GM12878 (cell line): ENCODE measurements around the gene CNOT8. TPM values are rescaled to one million over a fixed set of nuclear protein-coding genes. Genes with fewer than 3 reads are reported as not detected.
A peak's percentile ranks its signal among the peaks of the same experiment; 100 is the strongest.

Experiments used
- BMI1 ChIP-seq: fragments of 450-650 bp; IDR thresholded peaks from 2 replicates; pipeline ENCODE4 v1.6.1; 2016; ENCODE audit warnings: mild to moderate bottlenecking, moderate library complexity, borderline replicate concordance
- CEBPB ChIP-seq, 2 experiments: fragments of 150-350 bp in 1 of 2; IDR thresholded peaks; 2 replicates each; pipeline ENCODE4 v1.6.1; 2012 to 2014; ENCODE audit warnings: low read depth in 2 of 2, low read length in 2 of 2, borderline replicate concordance in 1 of 2, inconsistent platforms in 1 of 2
- CHD4 ChIP-seq: fragments of 200-600 bp; sonication (generic); IDR thresholded peaks from 2 replicates; pipeline ENCODE4 v1.6.1; 2016; ENCODE audit warnings: mild to moderate bottlenecking
- CREB1 ChIP-seq: IDR thresholded peaks from 2 replicates; pipeline ENCODE4 v1.6.1; 2012; ENCODE audit warnings: low read depth, mild to moderate bottlenecking, inconsistent platforms
- CREM ChIP-seq: IDR thresholded peaks from 2 replicates; pipeline ENCODE4 v1.6.1; 2014; ENCODE audit warnings: antibody characterized with exemption, low read depth
- CTCF ChIP-seq, 3 experiments: IDR thresholded peaks in 2 of 3; conservative IDR thresholded peaks in 1 of 3; 2 replicates each; pipeline ENCODE4 v1.5.1; 2011; ENCODE audit warnings: low read depth in 3 of 3, low read length in 3 of 3, mild to moderate bottlenecking in 3 of 3, control low read depth in 2 of 3, moderate library complexity in 2 of 3, inconsistent platforms in 1 of 3, mixed read lengths in 1 of 3; ENCODE audit not compliant: control insufficient read depth in 2 of 3, insufficient read depth in 1 of 3; ENCODE audit errors: extremely low read depth in 1 of 3
- ESRRA ChIP-seq: IDR thresholded peaks from 2 replicates; pipeline ENCODE4 v1.6.1; 2012; ENCODE audit warnings: mild to moderate bottlenecking, low read length, improper control_type of control experiment
- EZH2 ChIP-seq: IDR thresholded peaks from 2 replicates; pipeline ENCODE4 v1.6.1; 2012; ENCODE audit warnings: low read depth, mild to moderate bottlenecking, control low read depth, inconsistent platforms, low read length, borderline replicate concordance; ENCODE audit not compliant: control insufficient read depth
- GATAD2B ChIP-seq: fragments of 450-650 bp; conservative IDR thresholded peaks from 2 replicates; pipeline ENCODE4 v1.6.1; 2017; ENCODE audit warnings: low read depth, mild to moderate bottlenecking, moderate library complexity
- LARP7 ChIP-seq: fragments of 450-650 bp; IDR thresholded peaks from 2 replicates; pipeline ENCODE4 v1.6.1; 2017; ENCODE audit warnings: mild to moderate bottlenecking
- MEF2A ChIP-seq: IDR thresholded peaks from 2 replicates; pipeline ENCODE4 v1.6.1; 2011; ENCODE audit warnings: low read depth, mild to moderate bottlenecking, low read length, moderate library complexity; ENCODE audit not compliant: insufficient read depth
- MEF2B ChIP-seq: fragments of 450-650 bp; IDR thresholded peaks from 2 replicates; pipeline ENCODE4 v1.6.1; 2018; ENCODE audit warnings: mild to moderate bottlenecking, moderate library complexity; ENCODE audit not compliant: partially characterized antibody, poor library complexity, severe bottlenecking
- MYB ChIP-seq: fragments of 150-350 bp; IDR thresholded peaks from 2 replicates; pipeline ENCODE4 v1.6.1; 2014; ENCODE audit warnings: mild to moderate bottlenecking, low read depth, low read length, borderline replicate concordance
- NFXL1 ChIP-seq: fragments of 450-650 bp; IDR thresholded peaks from 2 replicates; pipeline ENCODE4 v1.6.1; 2017; ENCODE audit warnings: antibody characterized with exemption, mild to moderate bottlenecking, borderline replicate concordance
- NRF1 ChIP-seq: conservative IDR thresholded peaks from 2 replicates; pipeline ENCODE4 v1.6.1; 2011; ENCODE audit warnings: mild to moderate bottlenecking, low read depth, low read length, improper control_type of control experiment
- RAD51 ChIP-seq: fragments of 450-650 bp; IDR thresholded peaks from 2 replicates; pipeline ENCODE4 v1.6.1; 2016; ENCODE audit warnings: moderate library complexity, mild to moderate bottlenecking, inconsistent platforms
- RB1 ChIP-seq: fragments of 450-650 bp; formaldehyde crosslinking; IDR thresholded peaks from 2 replicates; pipeline ENCODE4 v1.6.1; 2017; ENCODE audit warnings: mild to moderate bottlenecking, borderline replicate concordance
- RBBP5 ChIP-seq: fragments of 200-600 bp; sonication (generic); conservative IDR thresholded peaks from 2 replicates; pipeline ENCODE4 v1.6.1; 2016
- RELA ChIP-seq: fragments of 450-650 bp; IDR thresholded peaks from 2 replicates; pipeline ENCODE4 v1.8.0; 2014; ENCODE audit warnings: borderline replicate concordance; ENCODE audit not compliant: partially characterized antibody
- RELB ChIP-seq: fragments of 450-650 bp; IDR thresholded peaks from 2 replicates; pipeline ENCODE4 v1.6.1; 2017; ENCODE audit warnings: low read depth, mild to moderate bottlenecking, moderate library complexity
- SKIL ChIP-seq: fragments of 450-650 bp; IDR thresholded peaks from 2 replicates; pipeline ENCODE4 v1.6.1; 2017; ENCODE audit warnings: mild to moderate bottlenecking, low read depth, inconsistent platforms; ENCODE audit not compliant: poor library complexity, severe bottlenecking
- SUPT20H ChIP-seq: IDR thresholded peaks from 2 replicates; pipeline ENCODE4 v1.6.1; 2011; ENCODE audit warnings: low read depth, mild to moderate bottlenecking, low read length, moderate library complexity, borderline replicate concordance; ENCODE audit not compliant: control insufficient read depth
- TBL1XR1 ChIP-seq: IDR thresholded peaks from 2 replicates; pipeline ENCODE4 v1.6.1; 2012; ENCODE audit warnings: low read depth, low read length, improper control_type of control experiment
- TCF3 ChIP-seq: IDR thresholded peaks from 2 replicates; pipeline ENCODE4 v1.6.1; 2012; ENCODE audit warnings: low read depth, mild to moderate bottlenecking, low read length, borderline replicate concordance; ENCODE audit not compliant: insufficient read depth
- YBX1 ChIP-seq: fragments of 450-650 bp; IDR thresholded peaks from 2 replicates; pipeline ENCODE4 v1.6.1; 2016; ENCODE audit warnings: antibody characterized with exemption
- ZZZ3 ChIP-seq: IDR thresholded peaks from 2 replicates; pipeline ENCODE4 v1.6.1; 2011; ENCODE audit warnings: low read depth; ENCODE audit not compliant: control insufficient read depth, insufficient read length
- polyA plus RNA-seq, 11 experiments: library from polyadenylated mRNA; depleted of rRNA in 4 of 11; unstranded in 6 of 11; stranded (reverse) in 5 of 11; fragments of >200 nt; fragmentation: Nextera tagmentation in 4 of 11; fragmentation: Illumina TruSeq in 1 of 11; extraction: Ambion mirVana in 4 of 11; extraction: Trizol in 1 of 11; gene quantifications; 1 replicate in 1 of 11; 2 replicates in 10 of 11; pipeline versions ENCODE4 v1.2.1 to v1.2.3, GENCODE V29; 2011 to 2016; ENCODE audit warnings: inconsistent platforms in 2 of 11, missing spikeins in 2 of 11, low read depth in 1 of 11
- total RNA-seq, 4 experiments: library from RNA; depleted of rRNA in 3 of 4; stranded (reverse); fragments of >200 nt in 3 of 4; fragmentation: Illumina TruSeq in 1 of 4; extraction: Trizol in 1 of 4; gene quantifications; 2 replicates each; pipeline versions ENCODE4 v1.2.1 to v1.2.3, GENCODE V29; 2013 to 2021

The CNOT8 gene
- total and polyA plus RNA-seq, 10 of the 15 experiments (the other 5 are each of a cell fraction or from before 2014, with no cell fraction given) = 13.2 to 57.1 (median 39.0) TPM

- TF ChIP-seq SKIL (peak; percentile 24), CHD4 (no peak), LARP7 (peak; percentile 82), SUPT20H (no peak), RBBP5 (no peak), YBX1 (no peak), ZZZ3 (no peak), MEF2A (no peak), BMI1 (peak; percentile 94), ESRRA (no peak), EZH2 (no peak), GATAD2B (peak; percentile 60), NRF1 (no peak), MEF2B (no peak), TBL1XR1 (0 out of 2 replicates have a peak, but pooled peaks have one; percentile 27), TCF3 (no peak), RELB (peak; percentile 30), NFXL1 (no peak), CTCF (IDR thresholded peaks at IDR 0.05 in 2 of 3, conservative IDR thresholded peaks at IDR 0.05 in 1 of 3; ENCODE audit: control insufficient read depth in 2 of 3, extremely low read depth in 1 of 3, insufficient read depth in 1 of 3, low read depth in 3 of 3, low read length in 3 of 3) (0 out of 6 replicates have a peak, but pooled peaks of 1 of the 3 experiments have one; percentile 5), CREM (peak; percentile 48), CEBPB (IDR thresholded peaks at IDR 0.05; ENCODE audit: borderline replicate concordance in 1 of 2, low read depth in 2 of 2, low read length in 2 of 2) (no peak), RB1 (0 out of 2 replicates have a peak, but pooled peaks have one; percentile 58), RELA (no peak), MYB (no peak), RAD51 (no peak), CREB1 (peak; percentile 70)
Measured at GRCh38 chr5:154857530-154858296, 714 bp upstream of the CNOT8 start (continued).
